ENCODE data around the gene DDN.

Gene DDN

GRCh38 chr12:49010092-49010668 is 11.0 kb upstream of the DDN start:
- no peak for DNase-seq

- no peak for DNase-seq
Observed at GRCh38 chr12:49008943-49009342, 9.8 kb upstream of the DDN start.

- DNase-seq: no peak
Observed at GRCh38 chr12:49000346-49000745, 1.2 kb upstream of the DDN start.

- no peak for DNase-seq
Observed at GRCh38 chr12:48998497-48999353, 450 bp downstream of the DDN start.

- DNase-seq: no peak
Observed at GRCh38 chr12:48997719-48998496, 1.3 kb downstream of the DDN start.

- no peak for DNase-seq
Observed at GRCh38 chr12:48996794-48997718, 2.1 kb downstream of the DDN start.

- no peak for DNase-seq
Observed at GRCh38 chr12:48995086-48995879, 3.9 kb downstream of the DDN start.

- no peak for DNase-seq
Observed at GRCh38 chr12:48994224-48995085, 4.7 kb downstream of the DDN start.

GRCh38 chr12:48993787-48994186 is 5.4 kb downstream of the DDN start:
- DNase-seq: no peak

- DNase-seq: no peak
Observed at GRCh38 chr12:48991247-48992050, 7.7 kb downstream of the DDN start.

- no peak for DNase-seq
Observed at GRCh38 chr12:48990552-48990951, 8.6 kb downstream of the DDN start.

GRCh38 chr12:48988030-48988649 is 11.0 kb downstream of the DDN start:
- DNase-seq: peak; percentile 45

- no peak for DNase-seq
Observed at GRCh38 chr12:48986720-48987291, 12.4 kb downstream of the DDN start.

GRCh38 chr12:48985901-48986300 is 13.3 kb downstream of the DDN start:
- no peak for DNase-seq

- DNase-seq: no peak
Observed at GRCh38 chr12:48985475-48985897, 13.7 kb downstream of the DDN start.

GRCh38 chr12:48982397-48983080 is 16.6 kb downstream of the DDN start:
- DNase-seq: no peak

- DNase-seq: no peak
Observed at GRCh38 chr12:48981757-48982157, 17.4 kb downstream of the DDN start.
